ENCODE data around the gene DACH2. TPM values are rescaled to one million over a fixed set of nuclear protein-coding genes. Genes with fewer than 3 reads are reported as not detected.

Gene DACH2
- total and polyA plus RNA-seq, 2 donors = 0.18 to 3.9 TPM

GRCh38 chrX:86369847-86370630 lies 221.8 kb downstream of the DACH2 start:
- Histone ChIP-seq H3K36me3 (ENCODE audit: insufficient read depth) (no peaks in the 10 kb centered on the region), H3K4me3 (ENCODE audit: low read depth, low read length) (no peak overlapping the region), H3K4me1 (ENCODE audit: insufficient read depth) (no peaks in the 10 kb centered on the region), H3K27ac (ENCODE audit: low read depth) (no peak overlapping the region)
- 12% methylated on average over 3 of the region's 3 CpGs for WGBS
- no peak for DNase-seq (ENCODE audit: extremely low spot score)

GRCh38 chrX:86370927-86371326 lies 222.7 kb downstream of the DACH2 start:
- no peak overlapping the region for H3K27ac ChIP-seq (ENCODE audit: low read depth)
- 62% methylated on average over 1 of the region's 1 CpG for WGBS
- no peaks in the 10 kb centered on the region for H3K36me3 ChIP-seq (ENCODE audit: insufficient read depth)
- DNase-seq (ENCODE audit: extremely low spot score) = no peak
- H3K4me1 ChIP-seq (ENCODE audit: insufficient read depth) = no peaks in the 10 kb centered on the region
- no peak overlapping the region for H3K4me3 ChIP-seq (ENCODE audit: low read depth, low read length)

DNA sequence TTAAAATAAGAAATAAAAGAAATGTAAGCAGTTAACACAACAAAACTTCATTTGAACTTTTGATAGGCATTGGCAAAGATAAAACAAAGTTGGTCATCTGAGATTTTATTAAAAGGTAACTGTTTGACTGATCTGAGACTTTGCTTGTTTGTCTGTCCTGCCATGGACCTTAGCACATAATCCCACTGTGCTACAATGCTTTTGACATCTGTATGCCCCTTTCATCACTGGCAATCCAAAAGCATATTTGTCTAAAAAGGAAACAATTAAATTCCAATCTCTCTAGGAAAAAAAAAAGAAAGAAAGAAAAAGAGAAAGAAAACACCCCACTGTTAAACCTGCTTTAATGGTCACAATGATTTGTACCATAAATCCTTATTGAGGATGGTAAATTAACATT lies 231.0 kb downstream of the DACH2 start:
- H3K4me3 ChIP-seq (ENCODE audit: low read depth, low read length) = no peak overlapping the region
- H3K4me1 ChIP-seq (ENCODE audit: insufficient read depth) = no peaks in the 10 kb centered on the region
- DNase-seq (ENCODE audit: extremely low spot score) = no peak
- no peaks in the 10 kb centered on the region for H3K36me3 ChIP-seq (ENCODE audit: insufficient read depth)
- no peak overlapping the region for H3K27ac ChIP-seq (ENCODE audit: low read depth)

- Histone ChIP-seq H3K4me3 (ENCODE audit: low read depth, low read length) (no peak overlapping the region), H3K36me3 (ENCODE audit: insufficient read depth) (no peaks in the 10 kb centered on the region), H3K27ac (ENCODE audit: low read depth) (no peak overlapping the region), H3K4me1 (ENCODE audit: insufficient read depth) (no peaks in the 10 kb centered on the region)
- no peak for DNase-seq (ENCODE audit: extremely low spot score)
- WGBS = 39% methylated on average over 3 of the region's 3 CpGs
Observed at GRCh38 chrX:86383681-86384540, 235.7 kb downstream of the DACH2 start.

DNA sequence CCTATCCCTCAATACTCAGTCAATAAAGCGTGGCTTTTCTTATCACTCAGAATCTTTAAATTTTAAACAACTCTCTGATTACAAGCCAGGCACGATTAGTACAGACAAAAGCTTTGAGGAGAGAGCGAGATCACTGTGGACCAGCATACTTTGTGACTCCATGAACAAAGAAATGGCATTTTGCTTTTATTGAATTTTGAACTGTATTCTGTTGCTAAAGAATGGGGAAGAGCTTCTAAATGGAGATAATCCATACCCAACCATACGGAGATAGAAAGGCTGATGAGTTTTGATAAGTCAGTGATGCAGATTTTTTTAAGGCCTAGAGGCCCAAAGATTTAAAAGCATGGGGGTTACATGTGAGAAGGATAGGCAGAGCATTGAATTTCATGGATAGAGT lies 259.1 kb downstream of the DACH2 start:
- no peak overlapping the region for H3K27ac ChIP-seq (ENCODE audit: low read depth)
- H3K4me3 ChIP-seq (ENCODE audit: low read depth, low read length) = no peak overlapping the region
- no peaks in the 10 kb centered on the region for H3K4me1 ChIP-seq (ENCODE audit: insufficient read depth)
- 45% methylated on average over 4 of the region's 4 CpGs for WGBS
- H3K36me3 ChIP-seq (ENCODE audit: insufficient read depth) = no peaks in the 10 kb centered on the region
- no peak for DNase-seq (ENCODE audit: extremely low spot score)

- H3K36me3 ChIP-seq (ENCODE audit: insufficient read depth) = no peaks in the 10 kb centered on the region
- 71% methylated on average over 1 of the region's 1 CpG for WGBS
- no peak overlapping the region for H3K27ac ChIP-seq (ENCODE audit: low read depth)
- H3K4me3 ChIP-seq (ENCODE audit: low read depth, low read length) = no peak overlapping the region
- no peak for DNase-seq (ENCODE audit: extremely low spot score)
- H3K4me1 ChIP-seq (ENCODE audit: insufficient read depth) = no peaks in the 10 kb centered on the region
Observed at GRCh38 chrX:86421771-86422170, 273.5 kb downstream of the DACH2 start.

DNA sequence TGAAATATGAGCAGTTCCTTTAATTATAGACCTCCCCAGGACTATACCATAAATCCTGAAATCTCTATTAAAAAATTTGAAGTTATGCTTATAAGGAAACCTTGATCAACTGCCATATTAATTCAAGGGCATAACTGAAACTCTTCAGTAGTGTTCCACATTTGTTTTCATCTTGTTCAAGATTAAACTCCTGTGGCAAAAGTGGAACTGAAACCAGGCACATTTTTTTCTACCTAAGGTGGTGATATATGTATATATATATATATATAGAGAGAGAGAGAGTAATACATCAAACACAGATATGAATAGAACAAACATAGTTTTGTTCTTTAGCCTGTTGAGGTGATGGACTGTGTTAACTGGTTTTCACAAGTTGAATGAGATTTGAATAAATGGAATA lies 287.9 kb downstream of the DACH2 start:
- no peaks in the 10 kb centered on the region for H3K4me1 ChIP-seq (ENCODE audit: insufficient read depth)
- DNase-seq (ENCODE audit: extremely low spot score) = no peak
- no peaks in the 10 kb centered on the region for H3K36me3 ChIP-seq (ENCODE audit: insufficient read depth)
- H3K27ac ChIP-seq (ENCODE audit: low read depth) = no peak overlapping the region
- no peak overlapping the region for H3K4me3 ChIP-seq (ENCODE audit: low read depth, low read length)

- DNase-seq (ENCODE audit: extremely low spot score) = no peak
- Histone ChIP-seq H3K27ac (ENCODE audit: low read depth) (no peak overlapping the region), H3K36me3 (ENCODE audit: insufficient read depth) (no peaks in the 10 kb centered on the region), H3K4me3 (ENCODE audit: low read depth, low read length) (no peak overlapping the region), H3K4me1 (ENCODE audit: insufficient read depth) (no peaks in the 10 kb centered on the region)
- WGBS = 41% methylated on average over 5 of the region's 5 CpGs
Observed at GRCh38 chrX:86455495-86455894, 307.2 kb downstream of the DACH2 start.

DNA sequence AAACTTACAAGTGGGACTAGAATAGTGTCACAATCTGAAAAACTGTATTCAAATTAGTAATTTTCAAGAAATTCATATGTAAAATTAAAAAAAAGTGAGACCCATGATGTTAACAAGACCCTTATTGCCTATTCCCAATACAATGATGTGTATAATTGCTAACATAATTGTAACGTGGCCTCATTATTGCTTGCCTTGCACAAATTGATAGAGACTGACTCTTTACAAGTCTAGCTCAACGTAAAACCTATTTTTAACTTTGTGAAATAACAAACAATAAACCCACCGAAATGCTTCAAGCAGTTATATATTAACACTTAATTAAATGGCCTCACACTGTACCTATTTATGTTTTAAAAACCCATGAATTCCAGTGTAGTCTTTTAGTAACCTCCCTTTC lies 312.5 kb downstream of the DACH2 start:
- 64% methylated on average over 3 of the region's 3 CpGs for WGBS
- no peak for DNase-seq (ENCODE audit: extremely low spot score)
- H3K4me3 ChIP-seq (ENCODE audit: low read depth, low read length) = no peak overlapping the region
- no peaks in the 10 kb centered on the region for H3K36me3 ChIP-seq (ENCODE audit: insufficient read depth)
- H3K4me1 ChIP-seq (ENCODE audit: insufficient read depth) = no peaks in the 10 kb centered on the region
- no peak overlapping the region for H3K27ac ChIP-seq (ENCODE audit: low read depth)

DNA sequence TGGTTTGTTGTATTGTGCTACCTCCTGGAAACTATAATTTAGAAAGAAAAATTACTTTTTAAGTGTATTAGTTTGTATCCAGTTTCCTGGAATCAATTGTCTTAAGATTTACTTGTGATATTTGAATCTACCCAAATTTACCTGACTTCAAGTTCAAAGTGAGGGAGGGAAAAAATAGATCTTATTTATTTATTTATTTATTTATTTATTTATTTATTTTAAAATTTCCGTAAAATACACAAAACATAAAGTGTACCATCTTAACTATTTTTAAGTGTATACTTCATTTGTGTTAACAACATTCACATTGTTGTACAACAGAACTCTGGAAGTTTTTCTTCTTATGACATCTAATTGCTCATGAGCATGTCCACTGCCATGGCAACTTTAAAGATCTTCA lies 356.0 kb downstream of the DACH2 start:
- Histone ChIP-seq H3K4me3 (ENCODE audit: low read depth, low read length) (no peak overlapping the region), H3K36me3 (ENCODE audit: insufficient read depth) (no peaks in the 10 kb centered on the region), H3K27ac (ENCODE audit: low read depth) (no peak overlapping the region), H3K4me1 (ENCODE audit: insufficient read depth) (no peaks in the 10 kb centered on the region)
- no peak for DNase-seq (ENCODE audit: extremely low spot score)
- 95% methylated on average over 1 of the region's 1 CpG for WGBS

DNA sequence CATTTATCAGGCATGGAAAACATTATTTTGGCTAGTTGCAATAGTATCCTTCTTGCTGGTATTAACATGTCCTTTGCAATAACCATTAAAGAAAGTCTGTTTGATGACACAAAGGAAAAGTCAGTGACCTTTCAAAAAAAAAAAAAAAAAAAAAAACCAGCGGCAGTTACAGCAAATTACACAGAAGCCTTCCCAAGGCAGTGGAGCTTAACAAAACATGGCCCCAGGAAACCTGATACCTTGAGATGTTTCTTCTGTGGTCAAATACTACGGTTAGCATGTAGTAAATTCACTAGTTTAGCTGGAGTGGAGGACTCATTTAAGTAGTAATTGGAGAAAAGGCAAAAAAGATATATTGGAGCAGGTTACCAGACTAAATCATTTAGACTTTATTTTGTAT lies 359.1 kb downstream of the DACH2 start:
- H3K36me3 ChIP-seq (ENCODE audit: insufficient read depth) = no peaks in the 10 kb centered on the region
- no peak overlapping the region for H3K27ac ChIP-seq (ENCODE audit: low read depth)
- H3K4me3 ChIP-seq (ENCODE audit: low read depth, low read length) = no peak overlapping the region
- no peak for DNase-seq (ENCODE audit: extremely low spot score)
- no peaks in the 10 kb centered on the region for H3K4me1 ChIP-seq (ENCODE audit: insufficient read depth)
- 32% methylated on average over 2 of the region's 2 CpGs for WGBS

- no peaks in the 10 kb centered on the region for H3K36me3 ChIP-seq (ENCODE audit: insufficient read depth)
- 71% methylated on average over 4 of the region's 4 CpGs for WGBS
- no peak overlapping the region for H3K4me3 ChIP-seq (ENCODE audit: low read depth, low read length)
- H3K27ac ChIP-seq (ENCODE audit: low read depth) = no peak overlapping the region
- no peak for DNase-seq (ENCODE audit: extremely low spot score)
- no peaks in the 10 kb centered on the region for H3K4me1 ChIP-seq (ENCODE audit: insufficient read depth)
Observed at GRCh38 chrX:86579777-86580176, 431.5 kb downstream of the DACH2 start.

DNA sequence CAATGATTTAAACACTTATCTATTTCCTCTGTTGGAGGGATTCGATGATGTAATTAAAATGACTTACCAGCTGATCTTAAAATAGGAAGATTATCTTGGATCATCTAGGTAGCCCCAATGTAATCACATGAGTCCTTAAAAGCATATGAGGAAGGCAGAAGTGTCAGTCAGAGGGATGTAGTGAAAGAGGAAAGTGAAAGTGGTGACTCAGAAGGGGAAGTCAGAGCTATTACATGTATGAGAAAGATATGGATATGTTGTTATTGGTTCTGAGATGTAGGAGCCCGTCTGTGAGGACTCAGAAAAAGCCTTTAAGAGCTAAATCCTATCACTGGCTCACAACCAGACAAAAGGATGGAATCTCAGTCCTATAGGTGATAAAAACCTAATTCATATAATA lies 456.4 kb downstream of the DACH2 start:
- Histone ChIP-seq H3K36me3 (ENCODE audit: insufficient read depth) (no peaks in the 10 kb centered on the region), H3K4me3 (ENCODE audit: low read depth, low read length) (no peak overlapping the region), H3K27ac (ENCODE audit: low read depth) (no peak overlapping the region), H3K4me1 (ENCODE audit: insufficient read depth) (no peaks in the 10 kb centered on the region)
- WGBS = 41% methylated on average over 2 of the region's 2 CpGs
- no peak for DNase-seq (ENCODE audit: extremely low spot score)

- no peaks in the 10 kb centered on the region for H3K36me3 ChIP-seq (ENCODE audit: insufficient read depth)
- H3K27ac ChIP-seq (ENCODE audit: low read depth) = no peak overlapping the region
- no peaks in the 10 kb centered on the region for H3K4me1 ChIP-seq (ENCODE audit: insufficient read depth)
- no peak for DNase-seq (ENCODE audit: extremely low spot score)
- WGBS = 84% methylated on average over 1 of the region's 1 CpG
- no peak overlapping the region for H3K4me3 ChIP-seq (ENCODE audit: low read depth, low read length)
Observed at GRCh38 chrX:86696951-86697350, 548.7 kb downstream of the DACH2 start.
